ENCODE measurements around the gene PI4K2B.
"Not testable (repeated sequence)": the region's sequence is repeated elsewhere in the genome, so short reads cannot be mapped to it uniquely, and the experiment has no call there.

Gene PI4K2B

GRCh38 chr4:25233737-25234389 lies at the start of gene PI4K2B:
PI4K2B (plus strand) TSS chr4:25234033; CDS start chr4:25234164, 131 bp downstream.
- peak; percentile 94 for DNase-seq

- DNase-seq, result no peak
These were observed 49.8 kb upstream of the PI4K2B start for GRCh38 chr4:25184056-25184455.

- DNase-seq, result no peak
These were observed 43.4 kb upstream of the PI4K2B start for GRCh38 chr4:25190407-25190806.

- DNase-seq, result no peak
These were observed 35.1 kb upstream of the PI4K2B start for GRCh38 chr4:25198713-25199112.

GRCh38 chr4:25207997-25208396 lies 25.8 kb upstream of the PI4K2B start:
- no peak for DNase-seq

- DNase-seq, result no peak
These were observed 24.1 kb upstream of the PI4K2B start for GRCh38 chr4:25209702-25210101.

GRCh38 chr4:25211721-25212120 lies 22.1 kb upstream of the PI4K2B start:
- no peak for DNase-seq

- no peak for DNase-seq
These were observed 21.0 kb upstream of the PI4K2B start for GRCh38 chr4:25212822-25213221.

GRCh38 chr4:25213347-25213979 lies 20.4 kb upstream of the PI4K2B start:
- DNase-seq, result no peak

GRCh38 chr4:25214750-25215149 lies 19.1 kb upstream of the PI4K2B start:
- DNase-seq, result not testable (repeated sequence)

GRCh38 chr4:25215511-25215910 lies 18.3 kb upstream of the PI4K2B start:
- no peak for DNase-seq

- no peak for DNase-seq
These were observed 12.5 kb upstream of the PI4K2B start for GRCh38 chr4:25221377-25221776.

GRCh38 chr4:25223802-25224375 lies 9.9 kb upstream of the PI4K2B start:
- peak; percentile 37 for DNase-seq

GRCh38 chr4:25229804-25230203 lies 4.0 kb upstream of the PI4K2B start:
- no peak for DNase-seq

- DNase-seq, result no peak
These were observed 639 bp upstream of the PI4K2B start for GRCh38 chr4:25233194-25233593.

GRCh38 chr4:25234390-25235370 lies 847 bp downstream of the PI4K2B start:
- DNase-seq, result peak; percentile 78

GRCh38 chr4:25235401-25235800 lies 1.6 kb downstream of the PI4K2B start:
- DNase-seq, result no peak

- not testable (repeated sequence) for DNase-seq
These were observed 2.2 kb downstream of the PI4K2B start for GRCh38 chr4:25236030-25236429.

GRCh38 chr4:25236971-25237370 lies 3.1 kb downstream of the PI4K2B start:
- no peak for DNase-seq

- DNase-seq, result no peak
These were observed 4.2 kb downstream of the PI4K2B start for GRCh38 chr4:25238052-25238451.

GRCh38 chr4:25239528-25239927 lies 5.7 kb downstream of the PI4K2B start:
- DNase-seq, result not testable (repeated sequence)

GRCh38 chr4:25240754-25241210 lies 6.9 kb downstream of the PI4K2B start:
- peak; percentile 10 for DNase-seq

- DNase-seq, result not testable (repeated sequence)
These were observed 8.4 kb downstream of the PI4K2B start for GRCh38 chr4:25242195-25242594.
